ENCODE data around the gene FIGNL1.
A peak's percentile ranks its signal among the peaks of the same experiment; 100 is the strongest.

Gene FIGNL1, protein sequence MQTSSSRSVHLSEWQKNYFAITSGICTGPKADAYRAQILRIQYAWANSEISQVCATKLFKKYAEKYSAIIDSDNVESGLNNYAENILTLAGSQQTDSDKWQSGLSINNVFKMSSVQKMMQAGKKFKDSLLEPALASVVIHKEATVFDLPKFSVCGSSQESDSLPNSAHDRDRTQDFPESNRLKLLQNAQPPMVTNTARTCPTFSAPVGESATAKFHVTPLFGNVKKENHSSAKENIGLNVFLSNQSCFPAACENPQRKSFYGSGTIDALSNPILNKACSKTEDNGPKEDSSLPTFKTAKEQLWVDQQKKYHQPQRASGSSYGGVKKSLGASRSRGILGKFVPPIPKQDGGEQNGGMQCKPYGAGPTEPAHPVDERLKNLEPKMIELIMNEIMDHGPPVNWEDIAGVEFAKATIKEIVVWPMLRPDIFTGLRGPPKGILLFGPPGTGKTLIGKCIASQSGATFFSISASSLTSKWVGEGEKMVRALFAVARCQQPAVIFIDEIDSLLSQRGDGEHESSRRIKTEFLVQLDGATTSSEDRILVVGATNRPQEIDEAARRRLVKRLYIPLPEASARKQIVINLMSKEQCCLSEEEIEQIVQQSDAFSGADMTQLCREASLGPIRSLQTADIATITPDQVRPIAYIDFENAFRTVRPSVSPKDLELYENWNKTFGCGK

GRCh38 chr7:50449881-50450589, at the start of gene FIGNL1:
Gene FIGNL1 (minus strand): TSS chr7:50450350. CDS start chr7:50447287, 3,063 bp downstream.
- DNase-seq: peak; percentile 89

DNA sequence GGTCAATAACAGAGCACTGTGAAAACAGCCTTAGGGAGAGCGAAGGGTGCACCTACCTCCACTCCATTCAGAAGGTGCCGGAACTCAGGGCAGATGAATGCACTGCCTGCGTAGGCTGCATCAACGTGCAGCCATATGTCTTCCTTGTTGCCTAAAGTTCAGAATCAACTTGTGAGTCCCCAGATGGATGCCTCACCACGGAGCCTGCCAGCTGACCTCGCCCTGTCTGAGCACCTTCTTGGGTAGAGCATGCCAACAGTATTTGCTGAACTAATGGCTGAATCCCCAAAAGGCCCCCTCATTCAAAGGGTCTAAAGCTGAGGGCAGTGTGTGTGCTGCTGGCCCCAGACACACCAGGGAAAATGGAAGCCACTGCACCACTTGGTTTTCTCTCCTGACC, 48.9 kb upstream of the FIGNL1 start:
- DNase-seq: no peak

- no peak for DNase-seq
Observed at GRCh38 chr7:50497968-50498367, 47.8 kb upstream of the FIGNL1 start.

DNA sequence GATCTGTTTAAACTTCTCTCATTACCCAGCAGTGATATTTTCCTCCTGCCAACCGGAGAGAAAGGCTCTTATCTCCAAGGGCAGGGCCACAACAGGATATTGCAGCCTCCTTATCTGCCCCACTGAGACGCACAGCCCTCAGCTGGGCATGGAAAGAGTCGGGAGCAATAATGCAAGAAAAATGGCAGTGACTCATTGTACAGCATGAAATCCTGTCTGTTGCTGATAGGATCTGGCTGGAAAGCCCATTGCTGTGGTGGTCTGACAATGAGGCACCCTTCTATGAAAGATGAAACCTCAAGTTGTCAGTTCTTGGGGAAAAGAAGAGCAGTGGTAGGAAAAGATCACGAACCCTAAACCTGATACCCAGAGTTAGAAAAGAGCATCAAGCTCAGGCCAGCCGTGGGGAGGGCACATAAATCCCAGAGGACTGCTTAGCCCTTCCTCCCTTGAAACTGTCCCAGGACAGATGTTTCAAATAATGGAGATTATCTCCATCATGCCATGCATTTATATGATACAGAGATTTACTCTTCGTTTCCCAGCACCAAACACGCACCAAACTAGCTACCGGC, 47.0 kb upstream of the FIGNL1 start:
- peak; percentile 78 for DNase-seq

DNA sequence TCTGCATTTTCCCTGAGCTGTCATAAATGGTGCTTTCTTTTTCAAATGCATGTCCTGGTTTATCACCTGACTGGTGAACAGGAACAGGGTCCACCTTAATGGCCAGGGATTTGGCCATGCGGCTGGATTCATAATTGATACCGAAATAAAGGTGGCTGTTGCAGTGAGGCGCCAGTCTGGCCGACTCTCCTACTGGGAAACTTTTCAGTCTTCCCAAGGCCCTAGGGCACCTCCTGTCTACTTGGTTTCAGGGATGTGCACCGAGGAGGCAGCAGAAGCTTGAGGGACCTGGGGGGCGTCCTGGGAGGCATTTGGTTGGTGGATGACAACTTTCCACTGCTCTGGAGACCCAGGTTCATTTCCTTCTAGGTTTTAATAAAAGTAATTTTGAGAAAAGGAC, 46.4 kb upstream of the FIGNL1 start:
- DNase-seq: peak; percentile 54

DNA sequence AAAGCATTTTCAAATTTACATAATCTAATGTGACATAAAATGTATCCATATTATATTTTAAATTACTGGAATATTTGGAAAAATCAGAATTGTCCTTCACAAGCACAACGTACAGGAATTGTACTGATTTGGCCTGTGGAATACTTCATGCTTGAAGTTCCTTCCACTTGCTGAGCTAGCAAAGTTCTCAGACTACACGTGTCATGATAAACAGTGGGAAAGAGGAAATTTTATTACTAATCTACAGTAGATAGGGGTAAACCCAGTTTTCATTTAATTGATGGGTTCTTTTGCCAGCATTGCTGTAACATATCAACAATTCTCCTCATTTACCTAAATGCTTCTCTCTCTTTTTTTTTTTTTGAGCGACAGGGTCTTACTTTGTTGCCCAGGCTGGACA, 45.6 kb upstream of the FIGNL1 start:
- no peak for DNase-seq

DNA sequence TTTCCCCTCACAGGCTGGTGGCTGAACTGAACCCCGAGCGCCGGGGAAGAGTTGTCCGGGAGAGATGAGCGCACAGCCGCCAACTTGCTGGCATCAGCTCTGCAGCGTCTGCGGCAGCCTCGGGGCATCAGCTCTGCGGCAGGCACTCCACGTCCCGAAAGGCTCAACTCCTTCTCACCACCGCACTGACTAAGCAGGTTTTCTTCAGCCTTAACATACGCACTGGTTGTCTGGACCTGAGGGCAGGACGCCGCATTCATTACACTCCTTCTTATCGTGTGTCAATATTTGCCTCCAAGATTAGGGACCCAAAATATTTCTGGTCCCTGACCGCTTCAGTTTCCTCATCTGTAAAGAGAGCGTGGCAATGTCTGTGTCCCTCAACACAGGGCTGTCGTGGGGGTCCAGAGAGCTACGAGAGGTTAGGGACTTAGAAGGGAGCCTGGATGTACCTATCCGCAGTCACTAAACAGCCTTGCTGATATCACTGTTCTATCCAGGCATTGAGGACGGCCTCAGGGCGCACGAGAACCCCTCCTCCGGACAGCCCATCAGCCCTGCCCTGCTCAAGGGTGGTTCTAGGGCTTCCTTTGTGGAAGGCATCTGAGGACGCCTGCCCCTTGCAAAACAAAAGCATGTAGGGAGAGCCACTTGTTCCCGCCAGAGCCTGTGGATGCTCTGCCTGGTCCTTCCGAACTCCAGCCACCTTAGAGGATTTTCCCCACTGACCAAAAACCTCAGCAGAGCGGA, 42.8 kb upstream of the FIGNL1 start:
- DNase-seq: no peak

DNA sequence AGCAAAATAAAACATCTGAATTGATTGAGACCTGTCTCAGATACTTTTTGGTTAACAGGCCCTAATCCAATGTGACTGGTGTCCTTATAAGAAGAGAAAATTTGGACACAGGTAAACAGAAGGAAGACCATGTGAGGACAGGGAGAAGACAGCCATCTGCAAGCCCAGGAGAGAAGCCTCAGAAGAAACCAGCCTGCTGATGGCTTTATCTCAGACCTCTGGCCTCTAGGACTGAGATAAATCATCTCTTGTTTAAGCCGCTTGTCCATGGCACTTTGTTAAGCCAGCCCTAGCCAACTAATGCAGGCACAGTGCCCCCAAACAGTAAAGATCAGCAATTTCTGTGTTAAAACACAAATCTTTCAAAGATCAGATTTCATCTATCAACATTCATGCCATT, 41.8 kb upstream of the FIGNL1 start:
- DNase-seq: no peak

DNA sequence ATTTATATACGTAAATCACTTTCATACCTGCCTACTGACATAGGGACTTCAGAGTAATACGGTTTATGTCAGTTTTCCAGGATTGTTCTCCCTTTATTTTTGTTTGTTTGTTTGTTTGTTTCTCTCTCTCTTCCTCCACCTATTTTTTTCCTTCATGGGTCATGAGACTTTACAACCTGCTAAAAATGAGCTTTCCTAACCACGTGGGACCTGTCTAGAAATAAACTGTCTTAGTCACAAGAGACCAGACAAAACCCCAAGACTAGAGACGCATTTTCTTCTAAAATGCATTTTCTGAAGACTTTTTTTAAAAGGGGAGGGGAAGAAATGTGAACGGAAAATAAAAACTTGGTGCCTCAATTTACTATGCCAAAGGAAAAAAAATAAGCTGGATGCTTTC, 41.1 kb upstream of the FIGNL1 start:
- DNase-seq: no peak

- DNase-seq: no peak
Observed at GRCh38 chr7:50488379-50488778, 38.2 kb upstream of the FIGNL1 start.

DNA sequence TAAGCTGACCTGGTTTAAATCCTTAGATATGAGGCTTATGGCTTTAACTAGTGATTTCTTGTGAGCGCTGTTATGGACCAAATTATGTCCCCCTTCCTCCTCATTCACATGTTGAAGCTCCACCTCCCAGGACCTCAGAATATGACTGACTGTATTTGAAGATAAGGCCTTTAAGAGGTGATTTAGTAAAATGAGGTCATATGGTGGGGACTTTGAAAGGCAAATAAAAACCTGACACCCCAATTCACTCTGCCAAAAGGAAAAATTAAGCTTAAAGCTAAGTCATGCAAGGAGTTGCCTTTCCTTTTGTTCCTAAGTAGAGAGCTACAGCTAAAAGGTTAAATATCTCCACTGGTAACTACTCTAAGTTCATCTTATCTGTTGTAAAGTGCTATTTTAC, 36.4 kb upstream of the FIGNL1 start:
- DNase-seq: no peak

GRCh38 chr7:50481867-50482266, 31.7 kb upstream of the FIGNL1 start:
- no peak for DNase-seq

DNA sequence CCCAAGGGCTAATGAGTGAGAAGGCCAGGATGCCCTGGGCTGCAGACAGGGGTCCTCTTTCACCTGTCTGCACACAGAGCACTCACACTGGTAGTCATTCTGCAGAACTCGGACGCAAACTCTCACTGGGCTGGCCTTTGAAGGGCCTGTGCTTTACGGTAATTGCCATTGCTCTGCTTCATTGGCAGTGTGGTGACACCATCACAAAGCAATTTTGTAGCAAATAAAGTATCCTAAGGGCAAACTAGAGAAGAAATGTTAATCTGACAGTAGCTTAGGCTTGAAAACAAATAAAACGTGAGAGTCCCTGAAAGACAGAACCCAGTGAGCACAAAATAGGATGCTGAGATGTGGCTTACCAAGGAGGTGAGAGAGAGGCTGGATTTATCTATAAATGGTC, 30.6 kb upstream of the FIGNL1 start:
- DNase-seq: no peak

- DNase-seq: no peak
Observed at GRCh38 chr7:50479743-50480517, 29.8 kb upstream of the FIGNL1 start.

DNA sequence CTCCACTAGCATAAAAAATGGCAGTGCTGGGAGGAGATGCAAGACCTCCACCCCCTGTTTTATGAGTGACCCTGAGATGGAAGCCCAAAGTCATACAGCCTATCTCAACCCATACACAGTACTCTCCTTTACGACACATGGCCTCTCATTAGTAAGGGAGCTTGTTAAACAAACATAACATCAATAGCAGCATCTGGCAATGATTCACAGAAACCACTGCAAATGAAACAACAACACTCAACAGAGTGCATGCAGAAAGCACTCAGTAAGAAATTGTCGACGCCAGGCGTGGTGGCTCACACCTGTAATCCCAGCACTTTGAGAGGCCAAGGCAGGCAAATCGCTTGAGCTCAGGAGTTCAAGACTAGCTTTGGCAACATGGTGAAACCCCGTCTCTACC, 27.5 kb upstream of the FIGNL1 start:
- DNase-seq: peak; percentile 25

DNA sequence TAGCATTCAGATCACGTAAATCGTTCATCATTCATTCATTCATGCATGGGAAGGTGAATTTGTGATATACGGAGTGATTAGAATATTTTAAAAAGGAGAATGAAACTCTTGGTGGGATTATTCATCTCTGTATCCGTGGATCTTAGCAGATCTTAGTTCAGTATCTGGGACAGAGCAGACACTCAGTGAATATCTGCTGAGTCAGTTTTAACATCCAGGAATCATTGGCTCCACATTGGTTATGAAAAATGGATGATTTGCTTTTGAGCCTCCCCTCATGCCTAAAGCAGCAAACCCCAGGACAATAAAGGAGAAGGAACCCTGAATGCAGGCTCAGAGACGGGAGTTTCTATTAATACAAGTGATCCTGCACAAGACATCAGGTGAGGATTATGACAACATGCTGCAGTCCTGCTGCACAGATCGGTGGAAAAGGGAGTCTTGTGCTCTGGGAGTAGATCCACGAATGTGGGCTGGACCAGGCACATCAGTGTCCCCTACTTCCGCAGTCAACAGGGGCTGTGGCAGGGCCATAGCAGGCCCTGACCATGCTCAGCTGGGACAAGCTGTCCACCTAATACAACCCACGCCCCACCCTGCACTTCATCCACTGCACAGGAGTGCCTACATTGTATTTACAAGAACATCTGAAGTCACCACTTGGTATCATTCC, 26.9 kb upstream of the FIGNL1 start:
- no peak for DNase-seq

- peak; percentile 82 for DNase-seq
Observed at GRCh38 chr7:50475340-50475739, 25.2 kb upstream of the FIGNL1 start.

- no peak for DNase-seq
Observed at GRCh38 chr7:50474382-50475160, 24.4 kb upstream of the FIGNL1 start.

DNA sequence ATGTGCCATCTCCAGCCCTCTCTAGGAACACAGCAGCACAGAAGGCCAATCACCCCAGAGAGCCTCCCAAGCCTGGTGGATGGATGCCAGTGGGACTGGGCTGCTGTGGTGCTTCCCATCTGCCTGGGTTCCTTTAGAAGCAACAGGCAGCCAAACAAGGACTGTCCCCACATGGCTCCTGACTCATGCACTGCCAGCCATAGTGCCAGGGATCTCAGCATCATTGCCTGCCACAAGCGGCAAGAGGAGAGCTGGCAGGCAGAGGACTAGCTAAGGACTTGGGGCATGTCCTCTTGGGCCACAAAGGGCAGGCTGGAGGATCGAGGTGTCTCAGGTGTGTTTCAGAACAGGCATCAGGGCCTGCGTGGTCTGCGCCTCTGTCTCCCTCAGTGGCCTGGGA, 23.4 kb upstream of the FIGNL1 start:
- no peak for DNase-seq

GRCh38 chr7:50472427-50472826, 22.3 kb upstream of the FIGNL1 start:
- DNase-seq: no peak

DNA sequence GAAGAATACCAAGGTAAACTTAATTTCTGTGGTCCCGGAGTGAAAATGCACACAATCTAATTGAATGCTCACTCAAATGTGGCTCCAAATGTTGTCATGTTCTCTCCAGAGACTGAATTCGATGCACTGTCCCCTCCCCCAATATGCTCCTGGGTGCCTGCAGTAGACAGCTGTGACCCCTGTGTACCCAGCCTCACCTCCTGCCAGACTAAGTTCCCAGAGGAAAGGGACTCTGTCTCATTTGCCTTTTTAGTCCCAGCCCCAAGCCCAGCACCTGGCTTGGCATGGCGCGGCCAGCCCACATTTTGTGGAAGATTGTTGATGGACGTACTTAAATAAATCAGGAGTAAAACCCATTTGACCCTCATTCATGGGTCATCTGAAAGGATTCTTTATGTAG, 21.8 kb upstream of the FIGNL1 start:
- DNase-seq: no peak

Measured in NCI-H146 (cell line).